ENCODE data around the gene ZNF134.

ZNF134 gene

DNA sequence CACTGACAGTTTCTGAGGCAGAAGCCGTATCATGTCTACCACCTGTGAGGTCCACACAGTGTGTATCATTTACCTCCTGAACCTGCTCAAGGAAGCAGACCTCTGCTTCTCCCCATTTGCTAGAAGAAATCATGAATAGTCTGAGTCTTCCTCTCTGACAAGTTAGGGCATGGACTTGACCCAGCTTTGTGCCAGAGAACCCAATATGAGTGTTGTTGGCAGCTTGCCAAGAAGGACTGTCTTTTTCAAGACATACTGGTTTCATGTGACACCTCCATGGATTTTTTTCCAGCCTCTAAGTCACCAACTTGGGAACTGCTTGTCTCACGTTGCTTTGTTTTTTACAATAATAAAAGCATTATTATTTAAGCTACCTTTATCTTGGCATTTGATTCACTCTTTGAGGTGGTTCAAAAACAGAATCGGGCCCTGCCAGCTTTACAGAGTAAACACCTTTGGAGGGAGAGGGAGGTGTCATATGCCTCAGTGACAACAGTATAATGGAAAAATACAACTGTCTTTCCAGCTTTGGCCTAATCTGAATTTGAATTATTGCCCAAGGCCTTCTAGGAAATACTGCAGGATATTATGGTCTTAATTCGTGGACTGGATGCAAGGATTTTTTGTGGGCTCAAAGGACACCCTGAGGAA is 28.5 kb downstream of the ZNF134 start:
- FAIRE-seq (no peak), DNase-seq (ENCODE audit: insufficient read length) (no peak)
- TF ChIP-seq POLR2A (IDR thresholded peaks at IDR 0.05; ENCODE audit: low read depth, low read length) (no peak), POLR2AphosphoS5 (IDR thresholded peaks at IDR 0.05; ENCODE audit: low read depth, low read length) (no peak), TAF1 (IDR thresholded peaks at IDR 0.05; ENCODE audit: borderline replicate concordance, low read depth, low read length) (no peak)

DNA sequence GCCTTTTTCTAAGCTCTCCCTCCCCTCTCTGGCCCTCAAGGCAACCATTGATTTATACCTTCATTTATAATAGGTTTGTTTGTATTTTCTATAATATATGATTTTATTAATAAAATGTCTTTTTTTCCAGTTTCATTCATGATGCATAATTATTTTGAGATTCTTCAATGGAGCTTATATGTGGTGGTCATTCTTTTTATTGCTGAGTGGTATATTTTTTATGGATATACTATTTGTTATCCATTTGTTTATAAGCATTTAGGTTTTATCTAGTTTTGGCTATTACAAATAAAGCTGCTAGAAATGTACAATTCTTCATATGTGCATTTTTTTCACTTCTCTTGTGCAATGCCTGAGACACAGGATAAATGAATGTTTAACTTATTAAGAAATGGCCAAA is 29.7 kb downstream of the ZNF134 start:
- TF ChIP-seq TAF1 (IDR thresholded peaks at IDR 0.05; ENCODE audit: borderline replicate concordance, low read depth, low read length) (no peak), POLR2A (IDR thresholded peaks at IDR 0.05; ENCODE audit: low read depth, low read length) (no peak), POLR2AphosphoS5 (IDR thresholded peaks at IDR 0.05; ENCODE audit: low read depth, low read length) (no peak)
- FAIRE-seq = no peak
- no peak for DNase-seq (ENCODE audit: insufficient read length)

- no peak for TF ChIP-seq POLR2AphosphoS5 (IDR thresholded peaks at IDR 0.05; ENCODE audit: low read depth, low read length)
- TF ChIP-seq POLR2A (IDR thresholded peaks at IDR 0.05; ENCODE audit: low read depth, low read length) = no peak
- no peak for DNase-seq (ENCODE audit: insufficient read length)
- no peak for FAIRE-seq
Observed at GRCh38 chr19:57648331-57649003, 34.4 kb downstream of the ZNF134 start.

- no peak for TF ChIP-seq POLR2A (IDR thresholded peaks at IDR 0.05; ENCODE audit: low read depth, low read length)
- no peak for TF ChIP-seq TAF1 (IDR thresholded peaks at IDR 0.05; ENCODE audit: borderline replicate concordance, low read depth, low read length)
- TF ChIP-seq POLR2AphosphoS5 (IDR thresholded peaks at IDR 0.05; ENCODE audit: low read depth, low read length) = no peak
- no peak for DNase-seq (ENCODE audit: insufficient read length)
- no peak for FAIRE-seq
Observed at GRCh38 chr19:57651654-57651996, 37.6 kb downstream of the ZNF134 start.

DNA sequence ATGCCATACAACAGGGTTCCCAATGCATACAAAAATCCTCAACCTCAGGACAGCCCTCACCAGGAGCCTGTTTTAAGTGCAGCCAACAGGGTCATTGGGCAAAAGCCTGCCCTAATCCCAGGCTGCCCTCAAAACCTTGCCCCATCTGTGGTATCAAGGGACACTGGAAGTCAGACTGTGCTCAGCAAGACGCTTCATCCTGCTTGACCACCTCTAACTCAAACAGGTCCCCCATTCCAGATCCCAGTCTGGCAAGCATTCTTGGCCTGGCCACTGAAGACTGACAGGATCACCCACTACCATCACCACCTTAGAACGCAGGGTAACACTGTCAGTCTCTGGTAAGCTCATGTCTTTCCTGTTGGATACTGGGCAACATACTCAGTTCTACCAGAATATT is 39.6 kb downstream of the ZNF134 start:
- TF ChIP-seq POLR2A (IDR thresholded peaks at IDR 0.05; ENCODE audit: low read depth, low read length) (no peak), POLR2AphosphoS5 (IDR thresholded peaks at IDR 0.05; ENCODE audit: low read depth, low read length) (no peak), TAF1 (IDR thresholded peaks at IDR 0.05; ENCODE audit: borderline replicate concordance, low read depth, low read length) (no peak)
- FAIRE-seq (no peak), DNase-seq (ENCODE audit: insufficient read length) (no peak)

GRCh38 chr19:57655443-57655842 is 41.4 kb downstream of the ZNF134 start:
- FAIRE-seq (no peak), DNase-seq (ENCODE audit: insufficient read length) (no peak)
- no peak for TF ChIP-seq TAF1 (IDR thresholded peaks at IDR 0.05; ENCODE audit: borderline replicate concordance, low read depth, low read length)

DNA sequence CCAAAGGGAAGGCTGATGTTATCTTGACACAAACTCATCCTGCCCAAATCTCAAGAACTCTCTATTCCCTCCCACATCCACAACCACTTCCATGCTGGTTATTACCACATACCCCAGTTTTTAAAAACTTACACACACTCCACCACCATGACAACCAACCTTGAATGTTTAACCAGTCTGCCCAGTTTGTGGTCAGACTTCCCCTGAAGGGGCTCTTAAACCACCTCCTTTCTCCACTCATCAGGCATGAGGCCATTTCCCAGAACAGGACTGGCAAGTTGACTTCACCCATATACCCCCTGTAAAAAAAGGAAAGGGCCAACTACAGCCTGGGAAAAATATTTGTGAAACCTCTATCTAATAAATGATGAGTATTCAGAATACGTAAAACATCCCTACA is 42.3 kb downstream of the ZNF134 start:
- DNase-seq (ENCODE audit: insufficient read length) = no peak
- no peak for FAIRE-seq

GRCh38 chr19:57664269-57665127 is 50.5 kb downstream of the ZNF134 start:
- TF ChIP-seq POLR2AphosphoS5 (IDR thresholded peaks at IDR 0.05; ENCODE audit: low read depth, low read length) (no peak), POLR2A (IDR thresholded peaks at IDR 0.05; ENCODE audit: low read depth, low read length) (no peak), TAF1 (IDR thresholded peaks at IDR 0.05; ENCODE audit: borderline replicate concordance, low read depth, low read length) (no peak)
- no peak for FAIRE-seq
- DNase-seq (ENCODE audit: insufficient read length) = no peak

More for the DNA sequence above, 42.3 kb downstream of the ZNF134 start:
- TF ChIP-seq TAF1 (IDR thresholded peaks at IDR 0.05; ENCODE audit: borderline replicate concordance, low read depth, low read length) = no peak
- TF ChIP-seq POLR2A (IDR thresholded peaks at IDR 0.05; ENCODE audit: low read depth, low read length) = no peak
- TF ChIP-seq POLR2AphosphoS5 (IDR thresholded peaks at IDR 0.05; ENCODE audit: low read depth, low read length) = no peak

DNA sequence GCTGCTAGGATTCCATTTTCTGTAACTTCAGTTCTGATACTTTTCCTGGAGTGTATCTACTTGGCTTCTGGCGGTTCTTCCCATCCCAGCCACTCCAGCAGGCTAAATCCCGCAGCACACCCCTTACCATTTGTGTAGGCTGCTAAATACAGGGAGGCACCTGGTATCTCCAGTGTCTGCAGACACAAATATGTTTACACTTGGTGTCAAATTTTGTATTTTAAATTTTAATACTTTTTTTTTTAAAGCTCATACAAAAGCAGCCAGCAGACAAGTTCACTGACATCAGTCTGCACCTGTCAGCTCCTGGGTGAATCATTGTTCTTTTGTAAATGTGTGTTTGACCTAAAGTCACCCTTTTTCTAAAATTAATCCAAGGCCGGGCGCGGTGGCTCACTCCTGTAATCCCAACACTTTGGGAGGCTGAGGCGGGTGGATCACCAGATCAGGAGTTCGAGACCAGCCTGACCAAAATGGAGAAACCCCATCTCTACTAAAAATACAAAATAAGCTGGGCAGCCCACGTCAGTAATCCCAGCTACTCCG is 51.3 kb downstream of the ZNF134 start:
- no peak for DNase-seq (ENCODE audit: insufficient read length)
- TF ChIP-seq POLR2AphosphoS5 (IDR thresholded peaks at IDR 0.05; ENCODE audit: low read depth, low read length) (no peak), TAF1 (IDR thresholded peaks at IDR 0.05; ENCODE audit: borderline replicate concordance, low read depth, low read length) (no peak), POLR2A (IDR thresholded peaks at IDR 0.05; ENCODE audit: low read depth, low read length) (no peak)
- FAIRE-seq = no peak

GRCh38 chr19:57667228-57667627 is 53.2 kb downstream of the ZNF134 start:
- DNase-seq (ENCODE audit: insufficient read length) (no peak), FAIRE-seq (no peak)
- no peak for TF ChIP-seq POLR2A (IDR thresholded peaks at IDR 0.05; ENCODE audit: low read depth, low read length)
- no peak for TF ChIP-seq TAF1 (IDR thresholded peaks at IDR 0.05; ENCODE audit: borderline replicate concordance, low read depth, low read length)
- no peak for TF ChIP-seq POLR2AphosphoS5 (IDR thresholded peaks at IDR 0.05; ENCODE audit: low read depth, low read length)

- TF ChIP-seq POLR2A (IDR thresholded peaks at IDR 0.05; ENCODE audit: low read depth, low read length) (no peak), TAF1 (IDR thresholded peaks at IDR 0.05; ENCODE audit: borderline replicate concordance, low read depth, low read length) (no peak), POLR2AphosphoS5 (IDR thresholded peaks at IDR 0.05; ENCODE audit: low read depth, low read length) (no peak)
- FAIRE-seq = no peak
- DNase-seq (ENCODE audit: insufficient read length) = no peak
Observed at GRCh38 chr19:57668635-57669034, 54.6 kb downstream of the ZNF134 start, which contains the start of gene ZSCAN4. TSS of gene ZSCAN4 (plus strand) at chr19:57668935. CDS start at chr19:57676146, 7,211 bp downstream.
